Endothelial cell of umbilical vein (primary cell): ENCODE data around the gene CLEC7A. TPM values are rescaled to one million over a fixed set of nuclear protein-coding genes. Genes with fewer than 3 reads are reported as not detected.

Source experiments
- BruUV-seq: library from RNA; stranded (reverse); fragments of 400-500 nt; replicated peaks from 2 replicates; lab custom pipeline; 2021; lab: Mats Ljungman, UMichigan
- CTCF ChIA-PET: fragments of 300-600, 350-600 bp; sonication (Branson Sonifier 250); formaldehyde crosslinking; loops from one replicate; lab custom pipeline; 2021; ENCODE audit warnings: antibody characterized with exemption, inconsistent platforms; lab: Charles Lee
- POLR2A ChIA-PET: fragments of 300-600, 350-600 bp; sonication (Branson Sonifier 250); formaldehyde crosslinking; loops from one replicate; lab custom pipeline; 2021; ENCODE audit warnings: antibody characterized with exemption, inconsistent platforms; lab: Charles Lee
- DNase-seq: peaks from one replicate; pipeline ENCODE4 v3.0.0-alpha.2; 2011; ENCODE audit warnings: low read depth, low spot score
- FAIRE-seq: peaks from 2 replicates; lab custom pipeline; 2011; peaks lifted over from hg19 to GRCh38; lab: Jason Lieb, UNC
- H2AFZ ChIP-seq: 2 replicates; pipeline ENCODE4 v1.6.0; 2012; ENCODE audit warnings: low read depth, low read length, control low read depth, inconsistent platforms
- H3K27ac ChIP-seq: 2 replicates; pipeline ENCODE4 v1.5.1; 2011; ENCODE audit warnings: low read depth, mild to moderate bottlenecking, control low read depth, low read length, moderate library complexity; ENCODE audit not compliant: insufficient read depth
- H3K27me3 ChIP-seq, 2 experiments: 2 replicates each; pipeline versions ENCODE4 v1.6.0 to v1.6.1; 2011; ENCODE audit warnings: low read length in 2 of 2, mixed read lengths in 1 of 2; ENCODE audit not compliant: control insufficient read depth in 2 of 2, insufficient read depth in 2 of 2
- H3K36me3 ChIP-seq, 2 experiments: 2 replicates in 1 of 2; 3 replicates in 1 of 2; pipeline ENCODE4 v1.5.1; 2011; ENCODE audit warnings: low read length in 2 of 2, mild to moderate bottlenecking in 1 of 2, moderate library complexity in 1 of 2; ENCODE audit not compliant: control insufficient read depth in 2 of 2, insufficient read depth in 2 of 2; ENCODE audit errors: extremely low read depth in 1 of 2
- H3K4me1 ChIP-seq: 3 replicates; pipeline ENCODE4 v1.5.1; 2011; ENCODE audit warnings: mild to moderate bottlenecking, low read length; ENCODE audit not compliant: control insufficient read depth, insufficient read depth; ENCODE audit errors: extremely low read depth
- H3K4me2 ChIP-seq: 2 replicates; pipeline ENCODE4 v1.6.1; 2011; ENCODE audit warnings: low read length, control low read depth, mixed read lengths; ENCODE audit not compliant: insufficient read depth
- H3K4me3 ChIP-seq, 3 experiments: fragments of 200-600 bp in 1 of 3; sonication (generic), shearing (Covaris generic) in 1 of 3; replicated peaks in 1 of 3; 2 replicates each; pipeline ENCODE4 v1.5.1; 2011 to 2016; ENCODE audit warnings: control low read depth in 3 of 3, low read length in 3 of 3, mild to moderate bottlenecking in 2 of 3, inconsistent platforms in 1 of 3, low read depth in 1 of 3, moderate library complexity in 1 of 3; ENCODE audit not compliant: insufficient read depth in 1 of 3
- H3K79me2 ChIP-seq: 2 replicates; pipeline ENCODE4 v1.6.0; 2012; ENCODE audit warnings: low read length, inconsistent platforms; ENCODE audit not compliant: control insufficient read depth, insufficient read depth
- H3K9ac ChIP-seq: replicated peaks from 2 replicates; pipeline ENCODE3; 2011; ENCODE audit warnings: low read length, control low read depth; ENCODE audit not compliant: insufficient read depth; ENCODE audit errors: extremely low read depth
- H3K9me1 ChIP-seq: replicated peaks from 3 replicates; pipeline ENCODE4 v1.6.0; 2011; ENCODE audit warnings: mild to moderate bottlenecking, low read length; ENCODE audit not compliant: control insufficient read depth, insufficient read depth; ENCODE audit errors: extremely low read depth
- H3K9me3 ChIP-seq: replicated peaks from 2 replicates; pipeline ENCODE4 v1.5.1; 2012; ENCODE audit warnings: low read length, inconsistent platforms; ENCODE audit not compliant: control insufficient read depth, insufficient read depth
- H4K20me1 ChIP-seq: replicated peaks from 2 replicates; pipeline ENCODE3; 2011; ENCODE audit warnings: mild to moderate bottlenecking, low read length; ENCODE audit not compliant: control insufficient read depth, insufficient read depth; ENCODE audit errors: extremely low read depth
- EZH2 ChIP-seq: IDR thresholded peaks from 2 replicates; pipeline ENCODE4 v1.6.1; 2012; ENCODE audit warnings: borderline replicate concordance, low read depth, mild to moderate bottlenecking, moderate library complexity, low read length, inconsistent platforms; ENCODE audit not compliant: severe bottlenecking
- FOS ChIP-seq: IDR thresholded peaks from 2 replicates; pipeline ENCODE4 v1.6.1; 2011; ENCODE audit warnings: mild to moderate bottlenecking, low read length, moderate library complexity, borderline replicate concordance; ENCODE audit not compliant: insufficient read depth
- GATA2 ChIP-seq: IDR thresholded peaks from 2 replicates; pipeline ENCODE4 v1.7.0; 2011; ENCODE audit warnings: low read depth, mild to moderate bottlenecking, moderate library complexity, mixed read lengths, low read length; ENCODE audit not compliant: insufficient read length, insufficient read depth
- MYC ChIP-seq: IDR thresholded peaks from one replicate; pipeline ENCODE4 v1.6.1; 2011; ENCODE audit warnings: mild to moderate bottlenecking, low read depth, low read length
- POLR2A ChIP-seq: IDR thresholded peaks from 2 replicates; pipeline ENCODE4 v1.6.1; 2012; ENCODE audit warnings: low read depth, mild to moderate bottlenecking, control low read depth, low read length
- POLR2AphosphoS5 ChIP-seq: IDR thresholded peaks from 2 replicates; pipeline ENCODE4 v1.6.1; 2012; ENCODE audit warnings: low read depth, mild to moderate bottlenecking, control low read depth, low read length, moderate library complexity; ENCODE audit not compliant: insufficient read depth
- dilution Hi-C: fragments of 300-500 bp; cut with MboI; formaldehyde crosslinking; loops from one replicate; pipeline ENCODE4 v1.15.0; 2019; ENCODE audit warnings: low sequenced_read_pairs; ENCODE audit not compliant: extremely low pct_ligation_motif_present
- intact Hi-C: fragments of 100-400 bp; cut with micrococcal nuclease; formaldehyde crosslinking; loops from one replicate; pipeline ENCODE4 v1.10.0; 2022
- polyA plus RNA-seq, 4 experiments: library from polyadenylated mRNA; depleted of rRNA in 3 of 4; stranded (reverse) in 3 of 4; unstranded in 1 of 4; fragments of >200 nt; gene quantifications; 2 replicates each; pipeline versions ENCODE4 v1.2.1 to v1.2.3, GENCODE V29; 2011 to 2012; ENCODE audit warnings: missing spikeins in 1 of 4
- total RNA-seq: library from RNA; stranded (reverse); gene quantifications from 2 replicates; pipeline ENCODE4 v1.2.3, GENCODE V29; 2021
- TF ChIP-seq, protein P1 (sequence below): IDR thresholded peaks from 2 replicates; pipeline ENCODE4 v1.6.1; 2011; ENCODE audit not compliant: insufficient read depth, insufficient read length

The CLEC7A gene
- total and polyA plus RNA-seq, 2 donors (not counting 3 experiments of a cell fraction or from before 2014, with no cell fraction given): not detected

DNA sequence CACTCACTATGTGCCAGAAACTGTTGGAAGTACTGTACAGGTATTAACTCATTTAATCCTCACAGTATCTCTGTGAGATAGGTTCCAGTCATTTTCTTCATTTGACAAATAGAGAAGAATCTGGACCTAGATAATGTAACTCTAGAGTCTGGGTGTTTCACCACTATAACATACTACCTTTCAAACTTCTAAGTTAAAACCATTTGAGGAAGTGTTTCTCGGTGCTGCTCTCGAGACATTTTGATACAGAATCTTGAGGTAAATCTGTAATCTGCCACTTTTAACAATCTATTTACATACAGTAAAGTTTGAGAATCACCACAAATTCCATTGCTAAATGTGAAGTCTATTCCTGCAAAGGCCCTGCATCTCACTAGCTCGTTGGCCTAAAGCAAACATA, 33.1 kb upstream of the CLEC7A start:
- H3K9me1 ChIP-seq: no peaks in the 10 kb centered on the region
- no peak overlapping the region for H3K27ac ChIP-seq
- no peak overlapping the region for H3K4me3 ChIP-seq
- ChIA-PET CTCF (interaction anchor here (1.0 to 1.9 kb wide), 2 partner anchors 9 to 10 kb away, joined by 3 to 6 read pairs; no protein-coding TSS in a partner anchor), POLR2A (no interaction called here)
- peaks cover 3% of the 10 kb centered on the region in 2 experiments for H3K27me3 ChIP-seq
- no peaks in the 10 kb centered on the region for H3K36me3 ChIP-seq
- no peaks in the 10 kb centered on the region for H3K79me2 ChIP-seq
- intact Hi-C loops (no loop called here), dilution Hi-C loops (no loop called here)
- no peak overlapping the region for H3K4me2 ChIP-seq
- DNase-seq (no peak), FAIRE-seq (no peak)
- H3K4me1 ChIP-seq: no peaks in the 10 kb centered on the region
- H4K20me1 ChIP-seq: no peaks in the 10 kb centered on the region
- no peak overlapping the region for H2AFZ ChIP-seq
- no peaks in the 10 kb centered on the region for H3K9me3 ChIP-seq
- TF ChIP-seq FOS (no peak), EZH2 (no peak), POLR2AphosphoS5 (no peak), MYC (no peak), POLR2A (no peak), GATA2 (no peak)
- TF ChIP-seq, protein P1, sequence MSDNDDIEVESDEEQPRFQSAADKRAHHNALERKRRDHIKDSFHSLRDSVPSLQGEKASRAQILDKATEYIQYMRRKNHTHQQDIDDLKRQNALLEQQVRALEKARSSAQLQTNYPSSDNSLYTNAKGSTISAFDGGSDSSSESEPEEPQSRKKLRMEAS: no peak
- BruUV-seq: no TSS peak
- H3K9ac ChIP-seq: no peak overlapping the region
